Mesendoderm (in vitro differentiated cells): Measurements from ENCODE around the gene ABRACL.
"Not testable (repeated sequence)": the region's sequence is repeated elsewhere in the genome, so short reads cannot be mapped to it uniquely, and the experiment has no call there.

Experiments
- DNase-seq: peaks from one replicate; pipeline ENCODE4 v3.0.0; 2013
- H2AK5ac ChIP-seq: 2 replicates; pipeline ENCODE4 v1.6.1; 2013; ENCODE audit warnings: low read length, inconsistent platforms
- H2BK120ac ChIP-seq: 2 replicates; pipeline ENCODE4 v1.6.1; 2013; ENCODE audit warnings: low read depth, mild to moderate bottlenecking, low read length, moderate library complexity, mixed read lengths
- H2BK15ac ChIP-seq: replicated peaks from 2 replicates; pipeline ENCODE4 v1.6.1; 2013; ENCODE audit warnings: low read depth, mild to moderate bottlenecking, moderate library complexity
- H2BK5ac ChIP-seq: 2 replicates; pipeline ENCODE4 v1.6.1; 2013; ENCODE audit warnings: low read length, inconsistent platforms
- H3K18ac ChIP-seq: 2 replicates; pipeline ENCODE4 v1.6.1; 2013; ENCODE audit warnings: mild to moderate bottlenecking, low read length, mixed read lengths
- H3K23ac ChIP-seq: one replicate; pipeline ENCODE4 v1.6.1; 2013; ENCODE audit warnings: low read length
- H3K27ac ChIP-seq: 2 replicates; pipeline ENCODE4 v1.5.1; 2013; ENCODE audit warnings: low read depth, mild to moderate bottlenecking, inconsistent platforms, low read length, moderate library complexity
- H3K27me3 ChIP-seq: 2 replicates; pipeline ENCODE4 v1.6.1; 2013; ENCODE audit warnings: low read length, control low read depth, mild to moderate bottlenecking, inconsistent platforms; ENCODE audit not compliant: insufficient read depth, poor library complexity
- H3K36me3 ChIP-seq: 2 replicates; pipeline ENCODE4 v1.6.1; 2013; ENCODE audit warnings: low read length, inconsistent platforms; ENCODE audit not compliant: control insufficient read depth, insufficient read depth
- H3K4ac ChIP-seq: one replicate; pipeline ENCODE4 v1.6.1; 2013; ENCODE audit warnings: low read depth, mild to moderate bottlenecking, low read length, moderate library complexity
- H3K4me1 ChIP-seq: 2 replicates; pipeline ENCODE4 v1.6.1; 2013; ENCODE audit warnings: low read depth, low read length, inconsistent platforms; ENCODE audit not compliant: control insufficient read depth
- H3K4me2 ChIP-seq: 2 replicates; pipeline ENCODE4 v1.6.1; 2013; ENCODE audit warnings: low read length
- H3K4me3 ChIP-seq: 2 replicates; pipeline ENCODE4 v1.5.1; 2013; ENCODE audit warnings: mild to moderate bottlenecking, low read length
- H3K56ac ChIP-seq: one replicate; pipeline ENCODE4 v1.6.1; 2013; ENCODE audit warnings: low read length
- H3K79me1 ChIP-seq: 2 replicates; pipeline ENCODE4 v1.6.1; 2013; ENCODE audit warnings: low read length, inconsistent platforms
- H3K79me2 ChIP-seq: 2 replicates; pipeline ENCODE4 v1.6.1; 2013; ENCODE audit warnings: mild to moderate bottlenecking, low read length; ENCODE audit not compliant: control insufficient read depth, insufficient read depth
- H3K9ac ChIP-seq: 2 replicates; pipeline ENCODE4 v1.6.1; 2013; ENCODE audit warnings: low read length, inconsistent platforms
- H4K5ac ChIP-seq: one replicate; pipeline ENCODE4 v1.6.1; 2013; ENCODE audit warnings: low read length
- H4K8ac ChIP-seq: one replicate; pipeline ENCODE4 v1.6.1; 2013; ENCODE audit warnings: low read depth, mild to moderate bottlenecking, control low read depth, low read length, moderate library complexity
- WGBS: extraction: QIAGEN DNeasy Blood & Tissue Kit; methylation state at CpG from one replicate; pipeline ENCODE4 v1.1.7; 2013; ENCODE audit warnings: low lambda C conversion rate, missing lambda C conversion rate; ENCODE audit not compliant: insufficient coverage; ENCODE audit errors: extremely low coverage; 5-methylcytosine and 5-hydroxymethylcytosine counted together

ABRACL gene

GRCh38 chr6:138992965-138993364, 35.6 kb upstream of the ABRACL start:
- not testable (repeated sequence) for DNase-seq, H3K79me1 ChIP-seq, H3K27me3 ChIP-seq, H2BK120ac ChIP-seq, H3K79me2 ChIP-seq, H3K56ac ChIP-seq, H4K8ac ChIP-seq, H3K4me3 ChIP-seq, H3K9ac ChIP-seq, H4K5ac ChIP-seq, H2AK5ac ChIP-seq, H3K4ac ChIP-seq, H3K36me3 ChIP-seq, H2BK15ac ChIP-seq, H3K27ac ChIP-seq, H3K4me2 ChIP-seq, H3K23ac ChIP-seq, H3K4me1 ChIP-seq, H3K18ac ChIP-seq, H2BK5ac ChIP-seq
- no CpG with 5 or more reads among the region's 5 CpGs for WGBS

GRCh38 chr6:138993410-138993809, 35.1 kb upstream of the ABRACL start:
- not testable (repeated sequence) for H3K4me1 ChIP-seq, H3K36me3 ChIP-seq, H2BK120ac ChIP-seq, H3K4me3 ChIP-seq, H3K79me2 ChIP-seq, H4K5ac ChIP-seq, H3K79me1 ChIP-seq, H3K18ac ChIP-seq, H3K4ac ChIP-seq, H3K9ac ChIP-seq, H3K23ac ChIP-seq, H4K8ac ChIP-seq, H3K27ac ChIP-seq, H2BK5ac ChIP-seq, DNase-seq, H2BK15ac ChIP-seq, H3K4me2 ChIP-seq, H3K56ac ChIP-seq, H2AK5ac ChIP-seq, H3K27me3 ChIP-seq
- no CpG with 5 or more reads among the region's 1 CpG for WGBS

- Histone ChIP-seq H3K4ac (no peak overlapping the region), H3K4me1 (no peaks in the 10 kb centered on the region), H3K79me1 (no peaks in the 10 kb centered on the region), H3K27me3 (no peaks in the 10 kb centered on the region), H3K23ac (no peak overlapping the region), H2BK120ac (no peak overlapping the region), H3K36me3 (no peaks in the 10 kb centered on the region), H2BK15ac (no peak overlapping the region), H3K4me2 (no peak overlapping the region), H3K18ac (no peak overlapping the region), H4K8ac (no peak overlapping the region), H3K79me2 (no peaks in the 10 kb centered on the region), H3K4me3 (no peak overlapping the region), H3K56ac (no peak overlapping the region), H2BK5ac (no peak overlapping the region), H3K9ac (no peak overlapping the region), H3K27ac (no peak overlapping the region), H4K5ac (no peak overlapping the region), H2AK5ac (no peak overlapping the region)
- DNase-seq: no peak
- no CpG with 5 or more reads among the region's 3 CpGs for WGBS
These were observed 32.0 kb upstream of the ABRACL start for GRCh38 chr6:138996524-138996923.

- H4K8ac ChIP-seq: no peak overlapping the region
- no peak overlapping the region for H3K56ac ChIP-seq
- H3K9ac ChIP-seq: no peak overlapping the region
- no peak overlapping the region for H4K5ac ChIP-seq
- no peak overlapping the region for H3K27ac ChIP-seq
- H3K4ac ChIP-seq: no peak overlapping the region
- H3K4me2 ChIP-seq: no peak overlapping the region
- H3K79me1 ChIP-seq: no peaks in the 10 kb centered on the region
- no peak overlapping the region for H2AK5ac ChIP-seq
- H3K4me1 ChIP-seq: no peaks in the 10 kb centered on the region
- H3K4me3 ChIP-seq: no peak overlapping the region
- WGBS: no CpG with 5 or more reads among the region's 5 CpGs
- no peaks in the 10 kb centered on the region for H3K79me2 ChIP-seq
- no peaks in the 10 kb centered on the region for H3K36me3 ChIP-seq
- H2BK120ac ChIP-seq: no peak overlapping the region
- H3K18ac ChIP-seq: no peak overlapping the region
- H2BK5ac ChIP-seq: no peak overlapping the region
- H2BK15ac ChIP-seq: no peak overlapping the region
- DNase-seq: no peak
- H3K23ac ChIP-seq: no peak overlapping the region
- no peaks in the 10 kb centered on the region for H3K27me3 ChIP-seq
These were observed 31.4 kb upstream of the ABRACL start for GRCh38 chr6:138997136-138997535.

GRCh38 chr6:138999949-139000725, 28.4 kb upstream of the ABRACL start:
- no peak overlapping the region for H3K23ac ChIP-seq
- no peak overlapping the region for H2BK15ac ChIP-seq
- DNase-seq: no peak
- H3K4me3 ChIP-seq: no peak overlapping the region
- H3K4me1 ChIP-seq: no peaks in the 10 kb centered on the region
- H3K79me1 ChIP-seq: no peaks in the 10 kb centered on the region
- no peak overlapping the region for H3K27ac ChIP-seq
- H3K9ac ChIP-seq: no peak overlapping the region
- no peaks in the 10 kb centered on the region for H3K79me2 ChIP-seq
- no peak overlapping the region for H3K4ac ChIP-seq
- no peak overlapping the region for H4K8ac ChIP-seq
- H3K36me3 ChIP-seq: no peaks in the 10 kb centered on the region
- H3K56ac ChIP-seq: no peak overlapping the region
- H2AK5ac ChIP-seq: no peak overlapping the region
- no peak overlapping the region for H4K5ac ChIP-seq
- no peak overlapping the region for H3K4me2 ChIP-seq
- H2BK5ac ChIP-seq: no peak overlapping the region
- WGBS: no CpG with 5 or more reads among the region's 4 CpGs
- no peak overlapping the region for H2BK120ac ChIP-seq
- H3K27me3 ChIP-seq: no peaks in the 10 kb centered on the region
- no peak overlapping the region for H3K18ac ChIP-seq

DNA sequence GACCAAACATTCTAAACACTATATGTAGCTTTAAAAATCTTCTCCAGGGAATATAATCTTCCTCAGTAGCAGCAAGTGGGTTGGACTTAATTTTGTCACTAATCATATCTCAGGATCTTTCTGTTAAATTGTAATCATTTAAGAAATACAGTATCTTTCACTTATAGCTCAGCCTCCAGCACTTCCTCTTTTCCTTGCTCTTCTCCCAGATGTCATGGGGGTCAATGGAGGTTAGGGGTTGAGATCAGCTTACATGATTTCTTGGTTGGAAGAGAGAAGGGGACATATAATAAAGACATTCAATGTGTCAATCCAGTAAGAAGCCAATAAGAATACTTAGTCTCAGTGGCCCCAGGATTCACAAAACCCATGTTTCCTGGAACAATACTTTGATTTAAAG, 24.8 kb upstream of the ABRACL start:
- DNase-seq: no peak
- no peak overlapping the region for H3K4me3 ChIP-seq
- no peak overlapping the region for H3K4me2 ChIP-seq
- H3K27me3 ChIP-seq: peaks cover 3% of the 10 kb centered on the region
- no peak overlapping the region for H3K27ac ChIP-seq
- H3K56ac ChIP-seq: no peak overlapping the region
- no peak overlapping the region for H3K18ac ChIP-seq
- H4K8ac ChIP-seq: no peak overlapping the region
- H2BK5ac ChIP-seq: no peak overlapping the region
- no peak overlapping the region for H2BK15ac ChIP-seq
- no peaks in the 10 kb centered on the region for H3K36me3 ChIP-seq
- no peak overlapping the region for H2BK120ac ChIP-seq
- no peaks in the 10 kb centered on the region for H3K79me2 ChIP-seq
- no peaks in the 10 kb centered on the region for H3K4me1 ChIP-seq
- no peak overlapping the region for H3K4ac ChIP-seq
- no peak overlapping the region for H3K23ac ChIP-seq
- no peak overlapping the region for H2AK5ac ChIP-seq
- H3K79me1 ChIP-seq: no peaks in the 10 kb centered on the region
- no peak overlapping the region for H3K9ac ChIP-seq
- H4K5ac ChIP-seq: no peak overlapping the region
